K562 (cell line): Measurements from ENCODE around the gene FUNDC1. TPM values are rescaled to one million over a fixed set of nuclear protein-coding genes. Genes with fewer than 3 reads are reported as not detected.

ENCODE experiments used
- ARHGAP35 ChIP-seq: fragments of 450-650 bp; IDR thresholded peaks from 2 replicates; pipeline ENCODE4 v1.6.1; 2018; ENCODE audit not compliant: partially characterized antibody
- ATF7 ChIP-seq: fragments of 450-650 bp; IDR thresholded peaks from 2 replicates; pipeline ENCODE4 v1.7.1; 2014; ENCODE audit warnings: mild to moderate bottlenecking, moderate library complexity
- BACH1 ChIP-seq: fragments of 200-800 bp; sonication (Bioruptor generic); IDR thresholded peaks from 2 replicates; pipeline ENCODE4 v1.6.1; 2016; ENCODE audit warnings: missing genetic modification characterization, missing compliant biosample characterization
- BRF1 ChIP-seq: IDR thresholded peaks from 3 replicates; pipeline ENCODE4 v1.6.1; 2011; ENCODE audit warnings: borderline replicate concordance, mild to moderate bottlenecking; ENCODE audit not compliant: insufficient read length; ENCODE audit errors: extremely low read depth
- DIDO1 ChIP-seq: fragments of 450-650 bp; IDR thresholded peaks from 2 replicates; pipeline ENCODE4 v1.6.1; 2016; ENCODE audit warnings: low read depth, missing biosample characterization, missing genetic modification characterization
- GABPB2 ChIP-seq: fragments of 250-450 bp; sonication (Bioruptor Pico); conservative IDR thresholded peaks from 2 replicates; pipeline ENCODE4 v1.5.1; 2021; ENCODE audit warnings: mild to moderate bottlenecking
- HDAC2 ChIP-seq: fragments of 450-650 bp; IDR thresholded peaks from 2 replicates; pipeline ENCODE4 v1.6.1; 2016; ENCODE audit warnings: mild to moderate bottlenecking
- KLF6 ChIP-seq: fragments of 250-450 bp; sonication (Bioruptor Pico); IDR thresholded peaks from 2 replicates; pipeline ENCODE4 v1.4.0; 2020; ENCODE audit warnings: mild to moderate bottlenecking, moderate library complexity, borderline replicate concordance
- MEF2D ChIP-seq: conservative IDR thresholded peaks from 2 replicates; pipeline ENCODE4 v1.6.1; 2016; ENCODE audit warnings: low read depth, missing genetic modification characterization, missing compliant biosample characterization
- MEIS2 ChIP-seq: fragments of 450-650 bp; IDR thresholded peaks from 2 replicates; pipeline ENCODE4 v1.6.1; 2014; ENCODE audit warnings: mild to moderate bottlenecking; ENCODE audit not compliant: partially characterized antibody
- MYC ChIP-seq, 2 experiments: fragments of 250-450 bp in 1 of 2; sonication (Bioruptor Pico) in 1 of 2; IDR thresholded peaks; 2 replicates each; pipeline versions ENCODE4 v1.5.1 to v1.6.1; 2012 to 2021; ENCODE audit warnings: low read depth in 2 of 2, borderline replicate concordance in 1 of 2, improper control_type of control experiment in 1 of 2, low read length in 1 of 2, mild to moderate bottlenecking in 1 of 2, moderate library complexity in 1 of 2
- NFE2L1 ChIP-seq: fragments of 450-650 bp; IDR thresholded peaks from 2 replicates; pipeline ENCODE4 v1.6.1; 2016; ENCODE audit warnings: missing genetic modification characterization, low read depth, mild to moderate bottlenecking, missing compliant biosample characterization, moderate library complexity, borderline replicate concordance
- PTTG1 ChIP-seq: fragments of 450-650 bp; IDR thresholded peaks from 2 replicates; pipeline ENCODE4 v1.6.1; 2016; ENCODE audit warnings: low read depth, mild to moderate bottlenecking, missing genetic modification characterization, missing compliant biosample characterization
- RBM25 ChIP-seq: fragments of 200-400 bp; formaldehyde crosslinking; IDR thresholded peaks from 2 replicates; pipeline ENCODE4 v1.6.1; 2018; ENCODE audit warnings: low read length, low read depth, moderate library complexity; ENCODE audit not compliant: severe bottlenecking
- SMARCA4 ChIP-seq: fragments of 450-650 bp; IDR thresholded peaks from 2 replicates; pipeline ENCODE4 v1.6.1; 2016
- SMARCB1 ChIP-seq: IDR thresholded peaks from 2 replicates; pipeline ENCODE4 v1.6.1; 2011; ENCODE audit warnings: improper control_type of control experiment, low read depth; ENCODE audit not compliant: insufficient read length
- SUPT5H ChIP-seq: fragments of 450-650 bp; IDR thresholded peaks from 2 replicates; pipeline ENCODE4 v1.6.1; 2016
- YBX1 ChIP-seq: fragments of 450-650 bp; IDR thresholded peaks from 2 replicates; pipeline ENCODE4 v1.7.1; 2016; ENCODE audit warnings: mild to moderate bottlenecking
- ZFP36 ChIP-seq: fragments of 150-350 bp; IDR thresholded peaks from 2 replicates; pipeline ENCODE4 v1.6.1; 2018; ENCODE audit warnings: low read length, low read depth; ENCODE audit not compliant: partially characterized antibody
- ZNF124 ChIP-seq: sonication (generic); formaldehyde crosslinking; IDR thresholded peaks from 2 replicates; pipeline ENCODE4 v1.8.1; 2022; ENCODE audit warnings: missing genetic modification reagents
- ZNF143 ChIP-seq: sonication (generic); formaldehyde crosslinking; IDR thresholded peaks from 2 replicates; pipeline ENCODE4 v1.9.0; 2022; ENCODE audit warnings: mild to moderate bottlenecking, missing genetic modification reagents
- ZNF354B ChIP-seq: fragments of 250-450 bp; sonication (Bioruptor Pico); IDR thresholded peaks from 2 replicates; pipeline ENCODE4 v1.4.0; 2020
- ZNF384 ChIP-seq: IDR thresholded peaks from 2 replicates; pipeline ENCODE4 v1.6.1; 2012; ENCODE audit warnings: low read depth, low read length, improper control_type of control experiment
- ZNF76 ChIP-seq: fragments of 250-450 bp; sonication (Bioruptor Pico); IDR thresholded peaks from 2 replicates; pipeline ENCODE4 v1.4.0; 2020; ENCODE audit warnings: mild to moderate bottlenecking, moderate library complexity, borderline replicate concordance
- ZNF785 ChIP-seq: fragments of 250-450 bp; sonication (Bioruptor Pico); IDR thresholded peaks from 2 replicates; pipeline ENCODE4 v1.4.0; 2020; ENCODE audit warnings: mild to moderate bottlenecking
- ZNF79 ChIP-seq: fragments of 250-450 bp; sonication (Bioruptor Pico); IDR thresholded peaks from 2 replicates; pipeline ENCODE4 v1.4.0; 2020; ENCODE audit warnings: low read depth, mild to moderate bottlenecking, moderate library complexity
- polyA plus RNA-seq, 8 experiments: library from polyadenylated mRNA; depleted of rRNA in 4 of 8; stranded (reverse) in 5 of 8; unstranded in 3 of 8; fragments of >200 nt; fragmentation: Nextera tagmentation in 2 of 8; fragmentation: Illumina TruSeq in 1 of 8; extraction: Ambion mirVana in 2 of 8; extraction: Trizol in 1 of 8; gene quantifications; 2 replicates each; pipeline versions ENCODE4 v1.2.1 to v1.2.3, GENCODE V29; 2011 to 2014; ENCODE audit warnings: inconsistent platforms in 1 of 8, missing spikeins in 1 of 8
- total RNA-seq, 7 experiments: library from RNA; depleted of rRNA in 6 of 7; stranded (reverse); fragments of >200 nt in 6 of 7; fragmentation: Illumina TruSeq in 2 of 7; extraction: Trizol in 2 of 7; gene quantifications; 2 replicates each; pipeline versions ENCODE4 v1.2.1 to v1.2.3, GENCODE V29; 2011 to 2021; ENCODE audit warnings: low replicate concordance in 1 of 7
- TF ChIP-seq, protein P1 (sequence below): IDR thresholded peaks from 3 replicates; pipeline ENCODE4 v1.6.1; 2011; ENCODE audit warnings: borderline replicate concordance, mild to moderate bottlenecking; ENCODE audit not compliant: insufficient read length, insufficient read depth
- TF ChIP-seq, protein P2 (sequence below): IDR thresholded peaks from 2 replicates; pipeline ENCODE4 v1.6.1; 2014; ENCODE audit warnings: antibody characterized with exemption
- TF ChIP-seq, protein P3 (sequence below): conservative IDR thresholded peaks from 2 replicates; pipeline ENCODE4 v1.6.1; 2011; ENCODE audit warnings: low read depth, mild to moderate bottlenecking, low read length; ENCODE audit not compliant: control insufficient read depth

FUNDC1 gene
- total and polyA plus RNA-seq, 9 of the 15 experiments (the other 6 are each of a cell fraction or from before 2014, with no cell fraction given) = 15.6 to 59.1 (median 29.3) TPM

DNA sequence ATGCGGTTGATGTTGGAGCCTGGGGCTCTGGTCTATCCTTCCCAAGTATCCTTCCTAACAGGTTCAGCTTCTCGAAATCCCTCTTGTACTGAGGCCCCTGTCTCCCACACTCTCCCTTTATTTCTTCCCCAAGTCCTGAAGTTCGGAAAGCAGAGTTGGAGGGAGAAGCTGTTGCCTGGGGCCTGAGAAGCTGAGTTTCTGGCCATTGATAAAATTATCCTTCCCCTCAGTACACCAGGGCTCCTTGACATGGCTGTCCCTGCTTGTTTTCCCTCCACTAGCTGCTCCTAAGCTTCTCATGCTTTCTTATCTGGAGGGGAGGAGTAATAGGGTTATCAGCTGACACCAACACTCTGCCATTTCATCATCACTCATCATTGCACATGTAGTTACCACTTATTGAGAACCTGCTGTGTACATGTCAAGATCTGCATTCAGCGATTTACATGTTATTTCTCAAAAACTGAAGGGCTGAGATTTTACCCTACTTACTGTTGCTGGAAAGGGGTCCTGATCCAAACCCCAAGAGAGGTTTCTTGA lies 58.0 kb downstream of the FUNDC1 start (continued):
- TF ChIP-seq YBX1 (no peak), MEF2D (tag) (no peak), ZNF79 (no peak), SMARCA4 (peak; percentile 44; the same call in 1 of the 2 replicates), BRF1 (no peak), SUPT5H (no peak), HDAC2 (0 out of 2 replicates have a peak, but pooled peaks have one; percentile 23), ARHGAP35 (no peak), ZNF124 (no peak), ATF7 (peak; percentile 41; the same call in 1 of the 2 replicates), NFE2L1 (tag) (no peak), ZFP36 (peak; percentile 18), ZNF785 (no peak), ZNF143 (CRISPR knock-in tag) (no peak), RBM25 (no peak), BACH1 (no peak), GABPB2 (CRISPR knock-in tag) (no peak), KLF6 (CRISPR knock-in tag) (no peak), DIDO1 (tag) (no peak), PTTG1 (tag) (no peak), MYC (IDR thresholded peaks at IDR 0.05; ENCODE audit: low read depth, low read length) (peak; percentile 77), MYC (CRISPR knock-in tag; IDR thresholded peaks at IDR 0.05; ENCODE audit: borderline replicate concordance, low read depth) (no peak), ZNF384 (no peak), SMARCB1 (no peak), ZNF76 (no peak), ZNF354B (no peak), MEIS2 (peak; percentile 86)
- TF ChIP-seq, protein P1, sequence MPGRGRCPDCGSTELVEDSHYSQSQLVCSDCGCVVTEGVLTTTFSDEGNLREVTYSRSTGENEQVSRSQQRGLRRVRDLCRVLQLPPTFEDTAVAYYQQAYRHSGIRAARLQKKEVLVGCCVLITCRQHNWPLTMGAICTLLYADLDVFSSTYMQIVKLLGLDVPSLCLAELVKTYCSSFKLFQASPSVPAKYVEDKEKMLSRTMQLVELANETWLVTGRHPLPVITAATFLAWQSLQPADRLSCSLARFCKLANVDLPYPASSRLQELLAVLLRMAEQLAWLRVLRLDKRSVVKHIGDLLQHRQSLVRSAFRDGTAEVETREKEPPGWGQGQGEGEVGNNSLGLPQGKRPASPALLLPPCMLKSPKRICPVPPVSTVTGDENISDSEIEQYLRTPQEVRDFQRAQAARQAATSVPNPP = no peak
- TF ChIP-seq, protein P2, sequence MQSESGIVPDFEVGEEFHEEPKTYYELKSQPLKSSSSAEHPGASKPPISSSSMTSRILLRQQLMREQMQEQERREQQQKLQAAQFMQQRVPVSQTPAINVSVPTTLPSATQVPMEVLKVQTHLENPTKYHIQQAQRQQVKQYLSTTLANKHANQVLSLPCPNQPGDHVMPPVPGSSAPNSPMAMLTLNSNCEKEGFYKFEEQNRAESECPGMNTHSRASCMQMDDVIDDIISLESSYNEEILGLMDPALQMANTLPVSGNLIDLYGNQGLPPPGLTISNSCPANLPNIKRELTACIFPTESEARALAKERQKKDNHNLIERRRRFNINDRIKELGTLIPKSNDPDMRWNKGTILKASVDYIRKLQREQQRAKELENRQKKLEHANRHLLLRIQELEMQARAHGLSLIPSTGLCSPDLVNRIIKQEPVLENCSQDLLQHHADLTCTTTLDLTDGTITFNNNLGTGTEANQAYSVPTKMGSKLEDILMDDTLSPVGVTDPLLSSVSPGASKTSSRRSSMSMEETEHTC = no peak
- TF ChIP-seq, protein P3, sequence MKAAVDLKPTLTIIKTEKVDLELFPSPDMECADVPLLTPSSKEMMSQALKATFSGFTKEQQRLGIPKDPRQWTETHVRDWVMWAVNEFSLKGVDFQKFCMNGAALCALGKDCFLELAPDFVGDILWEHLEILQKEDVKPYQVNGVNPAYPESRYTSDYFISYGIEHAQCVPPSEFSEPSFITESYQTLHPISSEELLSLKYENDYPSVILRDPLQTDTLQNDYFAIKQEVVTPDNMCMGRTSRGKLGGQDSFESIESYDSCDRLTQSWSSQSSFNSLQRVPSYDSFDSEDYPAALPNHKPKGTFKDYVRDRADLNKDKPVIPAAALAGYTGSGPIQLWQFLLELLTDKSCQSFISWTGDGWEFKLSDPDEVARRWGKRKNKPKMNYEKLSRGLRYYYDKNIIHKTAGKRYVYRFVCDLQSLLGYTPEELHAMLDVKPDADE = no peak
